Activated T-helper 1 cell treated with anti-CD3 and anti-CD28 coated beads, Interleukin-12 subunit alpha, Interleukin-12 subunit beta, Interleukin-2, Interleukin-4 antibody, amounts not matched to agents 30 ng/mL and 10 ng/mL and 1 ng/mL, durations not matched to agents 14 hours and 24 hours and 36 hours (primary cell): ENCODE measurements around the gene TMIGD1. TPM values are rescaled to one million over a fixed set of nuclear protein-coding genes. Genes with fewer than 3 reads are reported as not detected.
"Not testable (repeated sequence)": the region's sequence is repeated elsewhere in the genome, so short reads cannot be mapped to it uniquely, and the experiment has no call there.

ENCODE experiments used
- DNase-seq: peaks from one replicate; pipeline ENCODE4 v3.0.0; 2021; ENCODE audit warnings: low spot score
- H3K27ac Mint-ChIP-seq: one replicate; pipeline ENCODE4 v1.8.0; 2021; ENCODE audit warnings: mild to moderate bottlenecking, mixed read lengths
- H3K27me3 Mint-ChIP-seq: one replicate; pipeline ENCODE4 v1.8.0; 2022; ENCODE audit warnings: mild to moderate bottlenecking, moderate library complexity, mixed read lengths; ENCODE audit not compliant: insufficient read depth
- H3K36me3 Mint-ChIP-seq: one replicate; pipeline ENCODE4 v1.8.0; 2021; ENCODE audit warnings: low read depth, mixed read lengths
- H3K4me1 Mint-ChIP-seq: one replicate; pipeline ENCODE4 v1.8.0; 2021; ENCODE audit warnings: low read depth, mixed read lengths
- H3K4me3 Mint-ChIP-seq: one replicate; pipeline ENCODE4 v1.8.0; 2021; ENCODE audit warnings: mild to moderate bottlenecking, moderate library complexity, mixed read lengths
- H3K9me3 Mint-ChIP-seq: one replicate; pipeline ENCODE4 v1.8.0; 2021; ENCODE audit warnings: mixed read lengths
- intact Hi-C: fragments of 100-400 bp; cut with micrococcal nuclease; formaldehyde crosslinking; loops from one replicate; pipeline ENCODE4 v1.15.1; 2024
- total RNA-seq: library from RNA; stranded (reverse); gene quantifications from 2 replicates; pipeline ENCODE4 v1.2.3, GENCODE V29; 2022

Gene TMIGD1
- total RNA-seq, 1 donor from 2014 or later: not detected

DNA sequence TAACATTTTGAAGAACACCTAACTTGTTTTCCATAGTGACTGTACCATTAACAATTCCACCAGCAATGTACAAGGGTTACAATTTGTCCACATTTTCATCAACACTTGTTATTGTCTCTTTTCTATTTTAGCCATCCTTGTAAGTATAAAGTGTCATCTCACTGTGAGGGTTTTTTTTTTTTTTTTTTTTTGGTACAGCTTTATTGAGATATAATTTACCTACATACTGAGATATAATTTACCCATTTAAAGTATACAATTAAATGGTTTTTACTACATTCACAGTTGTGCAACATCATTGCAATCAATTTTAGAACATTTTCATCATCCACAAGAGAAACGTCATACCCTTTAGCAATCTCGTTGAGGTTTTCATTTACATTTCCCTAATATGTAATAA is 17.9 kb upstream of the TMIGD1 start:
- DNase-seq: no peak
- H3K27me3 Mint-ChIP-seq: peaks cover 7% of the 10 kb centered on the region
- no peaks in the 10 kb centered on the region for H3K9me3 Mint-ChIP-seq
- intact Hi-C loops: no loop called here
- no peak overlapping the region for H3K27ac Mint-ChIP-seq
- no peak overlapping the region for H3K4me3 Mint-ChIP-seq
- no peaks in the 10 kb centered on the region for H3K36me3 Mint-ChIP-seq
- H3K4me1 Mint-ChIP-seq: peaks cover 19% of the 10 kb centered on the region

DNA sequence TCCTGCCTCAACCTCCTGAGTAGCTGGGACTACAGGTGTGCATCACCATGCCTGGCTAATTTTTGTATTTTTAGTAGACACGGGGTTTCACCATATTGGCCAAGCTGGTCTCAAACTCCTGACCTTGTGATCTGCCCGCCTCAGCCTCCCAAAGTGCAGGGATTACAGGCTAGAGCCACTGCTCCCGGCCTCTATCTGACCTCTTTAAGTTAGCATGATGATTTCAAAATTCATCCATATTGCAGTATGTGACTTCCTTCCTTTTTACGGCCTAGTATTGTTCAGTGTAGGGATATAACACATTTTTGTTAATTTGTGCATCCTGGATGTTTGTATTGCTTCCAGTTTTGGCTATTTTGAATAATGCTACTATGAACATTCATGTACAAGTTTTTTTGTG is 17.4 kb upstream of the TMIGD1 start:
- H3K27ac Mint-ChIP-seq, H3K9me3 Mint-ChIP-seq, intact Hi-C loops, H3K4me3 Mint-ChIP-seq, H3K36me3 Mint-ChIP-seq, H3K27me3 Mint-ChIP-seq, DNase-seq: not testable (repeated sequence)
- peaks cover 19% of the 10 kb centered on the region for H3K4me1 Mint-ChIP-seq

DNA sequence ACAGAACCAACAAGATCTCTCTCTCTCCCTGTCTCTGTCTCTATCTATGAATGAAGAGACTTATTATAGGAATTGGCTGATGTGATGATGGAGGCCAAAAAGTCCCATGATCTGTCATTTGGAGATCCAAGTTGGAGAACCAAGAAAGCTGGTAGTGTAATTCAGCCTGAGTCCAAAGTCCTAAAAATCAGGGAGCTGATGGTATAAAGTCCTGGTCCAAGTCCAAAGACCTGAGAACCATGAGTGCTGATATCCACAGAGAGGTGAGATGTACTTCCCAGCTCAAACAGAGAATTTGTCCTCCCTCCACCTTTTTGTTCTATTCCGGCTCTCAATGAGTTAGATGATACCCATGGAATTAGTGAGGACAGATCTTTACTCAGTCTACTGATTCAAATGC is 15.4 kb upstream of the TMIGD1 start:
- intact Hi-C loops: no loop called here
- no peak overlapping the region for H3K4me3 Mint-ChIP-seq

DNA sequence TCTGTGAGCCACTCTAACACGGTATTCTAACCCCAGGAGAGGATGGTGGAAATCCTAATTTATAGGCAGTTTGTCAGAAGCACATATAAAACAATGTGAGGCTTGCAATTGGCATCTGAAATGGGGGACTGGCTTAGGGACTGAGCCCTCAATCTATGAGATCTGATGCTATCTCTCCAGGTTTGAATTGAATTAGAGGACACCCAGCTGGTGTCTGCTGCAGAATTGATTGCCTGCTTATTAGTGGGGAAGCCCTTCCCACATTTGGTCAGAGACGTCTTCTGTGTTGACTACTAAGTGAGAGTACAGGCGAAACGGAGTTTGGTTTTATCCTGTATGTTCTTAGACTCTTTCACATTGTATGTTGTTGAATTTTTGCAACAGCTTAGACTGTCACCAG is 13.6 kb upstream of the TMIGD1 start:
- Mint-ChIP-seq H3K9me3 (no peaks in the 10 kb centered on the region), H3K27me3 (peaks cover 7% of the 10 kb centered on the region), H3K4me1 (peaks cover 13% of the 10 kb centered on the region), H3K36me3 (no peaks in the 10 kb centered on the region), H3K27ac (no peak overlapping the region), H3K4me3 (no peak overlapping the region)
- intact Hi-C loops: no loop called here
- DNase-seq: no peak

More for the DNA sequence above, 15.4 kb upstream of the TMIGD1 start:
- Mint-ChIP-seq H3K36me3 (no peaks in the 10 kb centered on the region), H3K27me3 (peaks cover 7% of the 10 kb centered on the region), H3K27ac (no peak overlapping the region), H3K4me1 (peaks cover 14% of the 10 kb centered on the region), H3K9me3 (no peaks in the 10 kb centered on the region)
- DNase-seq: no peak

DNA sequence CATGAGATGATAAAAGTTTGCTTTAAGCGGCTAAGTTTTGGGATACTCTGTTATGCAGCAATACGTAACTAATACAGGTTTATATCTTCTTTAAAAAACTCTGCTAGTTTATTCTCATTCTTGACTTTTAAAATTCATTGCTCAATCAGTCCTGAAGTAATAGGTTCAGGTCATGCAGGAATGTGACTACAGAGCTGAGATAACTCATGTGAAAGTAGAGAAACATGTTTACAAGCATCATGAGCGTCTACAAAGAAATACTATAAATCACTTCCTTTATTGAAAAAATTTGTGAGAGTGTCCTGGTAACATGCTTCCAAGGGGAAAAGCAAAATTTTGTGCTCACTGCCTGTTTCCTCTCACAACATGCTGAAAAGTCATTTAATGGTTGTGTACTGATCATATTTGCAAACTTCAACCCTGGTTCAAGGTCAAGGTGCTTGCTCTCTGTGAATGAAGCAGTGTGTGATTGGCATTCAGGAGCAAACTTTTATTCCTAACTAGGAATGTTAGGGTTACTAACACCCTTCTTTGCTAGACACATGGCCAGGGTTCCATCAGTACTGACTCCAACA is 12.5 kb upstream of the TMIGD1 start:
- H3K27ac Mint-ChIP-seq: no peak overlapping the region

DNA sequence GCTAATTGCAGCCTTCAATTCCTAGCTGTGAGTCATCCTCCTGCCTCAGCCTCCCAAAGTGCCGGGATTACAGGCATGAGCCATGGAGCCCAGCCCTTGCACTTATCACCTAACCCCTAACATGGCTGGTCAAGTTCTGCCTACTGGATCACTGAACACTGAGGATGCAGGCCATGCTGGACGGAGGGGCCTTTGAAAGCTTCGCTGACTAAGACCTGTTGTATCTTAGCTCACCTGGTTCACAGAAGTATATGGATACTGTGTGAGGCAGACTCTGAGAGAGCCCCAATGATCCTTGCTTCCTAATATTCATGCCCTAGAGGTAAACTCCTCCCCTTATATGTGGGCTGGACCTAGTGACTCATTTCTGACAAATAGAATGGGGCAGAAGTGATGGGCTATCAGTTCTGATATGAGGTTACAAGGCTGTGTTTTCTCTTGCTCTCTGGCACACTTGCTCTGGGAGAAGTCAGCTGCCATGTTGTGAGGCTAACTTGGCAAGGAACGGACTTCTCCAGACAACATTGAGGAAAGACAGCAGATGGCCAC is 11.7 kb upstream of the TMIGD1 start:
- intact Hi-C loops: loop anchor here (1.0 kb wide), 1 partner anchor 18 kb away; no protein-coding TSS in a partner anchor
- Mint-ChIP-seq H3K27me3 (peaks cover 7% of the 10 kb centered on the region), H3K4me1 (peaks cover 11% of the 10 kb centered on the region), H3K27ac (no peak overlapping the region), H3K4me3 (no peak overlapping the region), H3K36me3 (no peaks in the 10 kb centered on the region), H3K9me3 (no peaks in the 10 kb centered on the region)
- DNase-seq: no peak

More for the DNA sequence above, 12.5 kb upstream of the TMIGD1 start:
- H3K9me3 Mint-ChIP-seq: no peaks in the 10 kb centered on the region
- no peaks in the 10 kb centered on the region for H3K36me3 Mint-ChIP-seq
- intact Hi-C loops: no loop called here
- H3K4me1 Mint-ChIP-seq: peaks cover 8% of the 10 kb centered on the region
- no peak overlapping the region for H3K4me3 Mint-ChIP-seq
- H3K27me3 Mint-ChIP-seq: peaks cover 7% of the 10 kb centered on the region
- no peak for DNase-seq

DNA sequence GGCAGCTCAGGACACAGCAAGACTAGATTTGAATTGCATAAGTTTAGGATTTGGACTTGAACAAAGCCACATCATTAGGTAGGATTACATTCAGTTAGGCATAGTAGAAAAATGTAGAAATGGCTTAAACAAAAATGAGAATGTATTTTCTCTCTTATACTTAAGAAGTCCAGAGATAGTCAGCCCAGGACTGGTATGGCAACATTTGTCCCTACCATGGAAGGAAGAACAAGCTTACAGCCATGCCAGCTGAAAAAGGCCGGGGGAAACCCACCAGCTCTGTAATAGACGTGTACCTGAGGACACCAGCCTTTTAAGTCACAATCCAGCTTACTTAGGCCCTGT is 11.2 kb upstream of the TMIGD1 start:
- no peaks in the 10 kb centered on the region for H3K9me3 Mint-ChIP-seq
- H3K36me3 Mint-ChIP-seq: no peaks in the 10 kb centered on the region
- peaks cover 16% of the 10 kb centered on the region for H3K4me1 Mint-ChIP-seq
- intact Hi-C loops: loop anchor here (1.0 kb wide), 1 partner anchor 18 kb away; no protein-coding TSS in a partner anchor
- H3K27ac Mint-ChIP-seq: no peak overlapping the region
- H3K4me3 Mint-ChIP-seq: no peak overlapping the region
- DNase-seq: no peak
- H3K27me3 Mint-ChIP-seq: peaks cover 7% of the 10 kb centered on the region

DNA sequence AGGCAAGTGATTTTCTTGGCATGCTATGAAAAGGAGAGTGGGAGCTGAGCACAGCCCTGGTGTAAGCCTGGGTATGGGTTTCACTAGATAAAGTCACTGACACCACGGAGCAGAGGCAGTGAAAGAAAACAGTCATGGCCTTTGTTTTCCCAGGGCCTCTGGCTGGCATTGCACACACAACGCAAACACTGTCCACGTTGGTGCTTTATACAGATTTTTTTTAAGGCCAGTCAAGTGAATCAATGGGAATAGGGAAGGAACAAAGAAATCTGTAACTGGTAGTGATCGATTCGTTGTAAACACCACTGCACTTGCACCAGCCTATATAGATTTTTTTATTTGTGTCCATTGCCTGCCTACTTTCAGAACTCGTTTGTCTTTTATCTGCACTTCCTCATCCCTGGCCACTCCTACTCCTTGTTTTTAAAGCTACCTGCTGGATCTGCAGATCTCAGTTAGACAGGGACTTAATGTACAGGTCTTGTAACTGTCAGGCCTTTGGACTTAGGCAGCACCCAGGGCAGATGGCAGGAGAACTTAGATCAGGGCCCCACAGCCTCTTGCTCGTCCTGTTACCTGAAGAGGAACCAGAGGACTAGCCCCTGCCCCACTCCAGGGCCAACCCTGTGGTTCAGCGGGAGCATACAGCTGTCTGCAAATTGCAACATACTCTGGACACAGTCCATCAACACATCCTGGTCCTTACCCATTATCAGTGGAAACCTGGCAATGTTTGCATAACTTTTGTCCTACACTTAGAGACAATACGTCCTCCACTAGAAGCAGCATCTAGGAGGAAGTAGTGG is 10.6 kb upstream of the TMIGD1 start:
- H3K9me3 Mint-ChIP-seq: no peaks in the 10 kb centered on the region
- intact Hi-C loops: loop anchor here (1.0 kb wide), 1 partner anchor 19 kb away; no protein-coding TSS in a partner anchor

DNA sequence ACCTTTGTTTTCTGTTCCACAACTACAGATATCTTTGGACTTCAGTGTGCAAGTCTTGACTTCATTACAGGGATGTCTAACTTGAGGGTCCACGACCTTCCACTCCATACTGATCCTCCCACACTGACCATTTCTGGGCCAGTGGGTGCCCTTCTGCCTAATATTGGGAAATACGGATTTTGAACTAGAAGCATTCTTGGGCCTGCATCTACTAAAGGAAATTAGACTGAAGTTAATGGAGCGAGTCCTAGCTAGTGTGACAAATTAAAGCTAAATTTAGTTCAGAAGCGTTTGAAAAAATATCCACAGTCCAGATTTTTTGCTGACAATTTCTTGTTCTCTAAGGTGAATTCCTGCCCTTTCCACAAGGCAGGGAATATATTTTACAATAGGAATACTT is 9.9 kb upstream of the TMIGD1 start:
- H3K36me3 Mint-ChIP-seq: no peaks in the 10 kb centered on the region
- no peak overlapping the region for H3K27ac Mint-ChIP-seq
- peaks cover 4% of the 10 kb centered on the region for H3K27me3 Mint-ChIP-seq
- no peak for DNase-seq
- intact Hi-C loops: no loop called here
- peaks cover 19% of the 10 kb centered on the region for H3K4me1 Mint-ChIP-seq
- H3K9me3 Mint-ChIP-seq: no peaks in the 10 kb centered on the region
- no peak overlapping the region for H3K4me3 Mint-ChIP-seq

More for the DNA sequence above, 10.6 kb upstream of the TMIGD1 start:
- Mint-ChIP-seq H3K27ac (no peak overlapping the region), H3K4me1 (peaks cover 19% of the 10 kb centered on the region), H3K27me3 (peaks cover 7% of the 10 kb centered on the region), H3K36me3 (no peaks in the 10 kb centered on the region), H3K4me3 (no peak overlapping the region)
- DNase-seq: no peak

DNA sequence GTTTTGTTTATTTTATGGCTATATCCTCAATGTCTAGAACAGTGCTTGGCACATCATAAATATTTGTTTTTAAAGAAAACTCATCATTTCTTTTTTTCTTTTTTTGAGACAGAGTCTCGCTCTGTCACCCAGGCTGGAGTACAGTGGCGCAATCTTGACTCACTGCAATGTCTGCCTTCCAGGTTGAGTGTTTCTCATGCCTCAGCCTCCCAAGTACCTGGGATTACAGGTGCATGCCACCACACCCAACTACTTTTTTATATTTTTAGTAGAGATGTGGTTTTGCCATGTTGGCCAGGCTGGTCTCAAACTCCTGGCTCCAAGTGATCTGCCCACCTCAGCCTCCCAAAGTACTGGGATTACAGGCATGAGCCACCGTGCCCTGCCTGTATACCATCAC is 9.4 kb upstream of the TMIGD1 start:
- H3K4me3 Mint-ChIP-seq, H3K27me3 Mint-ChIP-seq, H3K36me3 Mint-ChIP-seq, intact Hi-C loops, H3K9me3 Mint-ChIP-seq, DNase-seq, H3K27ac Mint-ChIP-seq: not testable (repeated sequence)
- H3K4me1 Mint-ChIP-seq: peaks cover 19% of the 10 kb centered on the region

DNA sequence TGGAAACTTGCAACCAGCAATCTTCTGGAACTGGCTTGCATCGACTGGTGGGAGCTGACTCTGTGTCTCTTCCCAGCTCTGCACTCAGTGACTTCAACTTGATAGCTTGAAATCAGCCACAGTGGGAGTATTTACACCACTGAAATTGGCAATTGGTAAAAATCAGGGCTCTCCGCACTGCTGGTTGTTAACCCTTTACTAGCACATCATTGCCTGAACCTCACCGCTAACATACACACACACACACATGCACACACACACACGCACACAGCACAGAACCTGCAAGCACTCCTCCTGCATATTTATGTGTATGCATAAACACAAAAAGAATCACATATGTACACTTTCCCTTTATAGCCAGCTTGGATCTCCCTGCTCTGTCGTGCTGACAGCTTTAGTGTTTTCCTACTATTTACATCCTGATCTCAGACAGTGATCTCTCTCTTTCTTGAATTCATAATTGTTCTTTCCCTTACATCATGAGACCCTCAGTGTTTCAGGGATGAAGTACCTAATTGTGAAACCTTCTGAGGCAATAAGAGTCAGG is 7.9 kb upstream of the TMIGD1 start:
- H3K4me3 Mint-ChIP-seq: no peak overlapping the region
- no peaks in the 10 kb centered on the region for H3K9me3 Mint-ChIP-seq
- H3K36me3 Mint-ChIP-seq: no peaks in the 10 kb centered on the region
- intact Hi-C loops: loop anchor here (2.0 kb wide), 1 partner anchor 23 kb away; no protein-coding TSS in a partner anchor
- peaks cover 3% of the 10 kb centered on the region for H3K27me3 Mint-ChIP-seq
- H3K27ac Mint-ChIP-seq: no peak overlapping the region
- peaks cover 21% of the 10 kb centered on the region for H3K4me1 Mint-ChIP-seq
- DNase-seq: no peak

DNA sequence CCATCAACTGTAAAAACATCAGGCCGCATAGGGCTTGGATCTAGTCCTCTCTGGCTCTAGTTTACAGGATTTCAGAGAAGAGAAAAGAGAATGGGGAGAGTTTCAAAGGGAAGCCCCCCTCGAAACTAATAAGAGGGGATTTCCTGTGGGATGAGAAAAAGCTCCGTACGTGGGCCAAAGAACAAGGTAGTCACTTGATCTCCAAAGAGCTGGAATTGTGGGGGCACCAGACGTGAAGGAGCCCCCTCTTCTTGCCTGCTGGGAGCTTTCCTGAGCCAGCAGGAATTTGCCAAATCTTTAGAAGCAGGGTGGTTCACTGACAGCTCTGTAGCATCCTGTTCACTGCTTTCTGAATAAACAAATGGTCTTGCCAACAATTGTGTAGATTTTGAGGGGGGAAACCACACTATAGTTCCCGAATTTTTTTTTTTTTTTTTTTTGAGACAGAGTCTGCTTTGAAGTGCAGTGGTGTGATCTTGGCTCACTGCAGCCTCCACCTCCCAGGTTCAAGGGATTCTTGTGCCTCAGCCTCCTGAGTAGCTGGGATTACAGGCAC is 7.0 kb upstream of the TMIGD1 start:
- Mint-ChIP-seq H3K27me3 (peaks cover 3% of the 10 kb centered on the region), H3K9me3 (no peaks in the 10 kb centered on the region), H3K4me1 (peaks cover 25% of the 10 kb centered on the region), H3K36me3 (peaks cover 2% of the 10 kb centered on the region), H3K27ac (no peak overlapping the region), H3K4me3 (no peak overlapping the region)
- intact Hi-C loops: loop anchor here (1.0 to 2.0 kb wide), 2 partner anchors 24 to 37 kb away; partner anchors contain the start of gene CPD
- DNase-seq: no peak

DNA sequence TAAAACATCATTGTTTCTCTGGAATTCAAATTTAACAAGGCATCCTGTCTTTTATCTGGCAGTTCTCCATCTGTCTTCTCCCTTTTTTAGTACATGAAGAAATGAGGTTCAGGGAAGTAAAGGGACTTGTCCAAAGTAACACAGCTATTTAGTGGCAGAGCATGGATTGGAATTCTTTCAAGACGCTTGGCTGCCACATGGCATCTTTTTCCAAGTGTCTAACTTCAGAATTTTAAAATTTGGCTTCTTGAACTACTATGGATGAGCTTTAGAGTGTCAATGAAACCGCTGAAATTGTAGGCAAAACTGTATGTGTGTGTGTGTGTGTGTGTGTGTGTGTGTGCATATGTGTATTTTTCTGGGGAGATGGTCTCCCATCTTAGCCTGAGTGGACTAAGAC is 5.2 kb upstream of the TMIGD1 start:
- intact Hi-C loops: no loop called here
- H3K27ac Mint-ChIP-seq: no peak overlapping the region
- DNase-seq: no peak
- H3K9me3 Mint-ChIP-seq: no peaks in the 10 kb centered on the region
- H3K27me3 Mint-ChIP-seq: peaks cover 3% of the 10 kb centered on the region
- H3K4me3 Mint-ChIP-seq: no peak overlapping the region
- H3K4me1 Mint-ChIP-seq: peaks cover 21% of the 10 kb centered on the region
- peaks cover 2% of the 10 kb centered on the region for H3K36me3 Mint-ChIP-seq
